GM12878 (cell line): ENCODE measurements around the gene SDHC.
"Not testable (repeated sequence)": the region's sequence is repeated elsewhere in the genome, so short reads cannot be mapped to it uniquely, and the experiment has no call there.

Experiments used
- CTCF ChIP-seq, 3 experiments: IDR thresholded peaks in 2 of 3; conservative IDR thresholded peaks in 1 of 3; 2 replicates each; pipeline ENCODE4 v1.5.1; 2011; ENCODE audit warnings: low read depth in 3 of 3, low read length in 3 of 3, mild to moderate bottlenecking in 3 of 3, control low read depth in 2 of 3, moderate library complexity in 2 of 3, inconsistent platforms in 1 of 3, mixed read lengths in 1 of 3; ENCODE audit not compliant: control insufficient read depth in 2 of 3, insufficient read depth in 1 of 3; ENCODE audit errors: extremely low read depth in 1 of 3
- MAX ChIP-seq: IDR thresholded peaks from 2 replicates; pipeline ENCODE4 v1.6.1; 2012; ENCODE audit warnings: low read depth, low read length, improper control_type of control experiment
- POLR2A ChIP-seq: IDR thresholded peaks from 2 replicates; pipeline ENCODE4 v1.6.1; 2011; ENCODE audit warnings: low read depth, mild to moderate bottlenecking, low read length

GRCh38 chr1:161406551-161406950 is 92.4 kb downstream of the SDHC start:
- TF ChIP-seq CTCF (IDR thresholded peaks at IDR 0.05 in 2 of 3, conservative IDR thresholded peaks at IDR 0.05 in 1 of 3; ENCODE audit: control insufficient read depth in 2 of 3, extremely low read depth in 1 of 3, insufficient read depth in 1 of 3, low read depth in 3 of 3, low read length in 3 of 3); MAX; POLR2A: not testable (repeated sequence)
